Adipose tissue (tissue), 3 donors: Measurements from ENCODE around the gene BCAR1. TPM values are rescaled to one million over a fixed set of nuclear protein-coding genes. Genes with fewer than 3 reads are reported as not detected.
"Not testable (repeated sequence)": the region's sequence is repeated elsewhere in the genome, so short reads cannot be mapped to it uniquely, and the experiment has no call there.

Source experiments
- H3K27ac ChIP-seq: one replicate; pipeline ENCODE4 v1.5.1; 2013; ENCODE audit warnings: low read depth, low read length
- whole genome bisulfite sequencing, 3 donors: extraction: QIAGEN DNeasy Blood & Tissue Kit; methylation state at CpG; one replicate each; pipeline ENCODE4 v1.1.7; 2013; 5-methylcytosine and 5-hydroxymethylcytosine counted together
- polyA plus RNA-seq, 3 donors: library from polyadenylated mRNA; stranded (reverse); fragments of 200-250 nt; gene quantifications; one replicate each; pipeline ENCODE4 v1.2.3, GENCODE V29; 2013
- donor health status: healthy with polysubstance abuse.
- donor health status: Bipolar disorder and iron deficiency.
- donor health status: healthy.

The BCAR1 gene
- polyA plus RNA-seq, 3 donors = 28.6 to 64.0 (median 28.7) TPM

- WGBS, 3 donors = 84 to 88% (median 87%) methylated on average over 23 of the region's 23 CpGs
- no peak overlapping the region for H3K27ac ChIP-seq
These were observed 21.9 kb upstream of the BCAR1 start for GRCh38 chr16:75273054-75273925.

- 91 to 93% (median 93%) methylated on average over 10 of the region's 10 CpGs for WGBS, 3 donors
- H3K27ac ChIP-seq = not testable (repeated sequence)
These were observed 21.2 kb upstream of the BCAR1 start for GRCh38 chr16:75272629-75273028.

GRCh38 chr16:75272097-75272551, 20.7 kb upstream of the BCAR1 start:
- whole genome bisulfite sequencing, 3 donors = 35 to 60% (median 36%) methylated on average over 12 of the region's 12 CpGs
- H3K27ac ChIP-seq = no peak overlapping the region

GRCh38 chr16:75271441-75272096, 20.1 kb upstream of the BCAR1 start:
- no peak overlapping the region for H3K27ac ChIP-seq
- WGBS, 3 donors = 72 to 91% (median 89%) methylated on average over 6 of the region's 6 CpGs

GRCh38 chr16:75269358-75269757, 17.9 kb upstream of the BCAR1 start:
- not testable (repeated sequence) for H3K27ac ChIP-seq
- 32 to 82% (median 59%) methylated on average over 9 of the region's 9 CpGs for WGBS, 3 donors

- no peak overlapping the region for H3K27ac ChIP-seq
- WGBS, 3 donors = 44 to 75% (median 74%) methylated on average over 9 to 10 of the region's 10 CpGs
These were observed 16.3 kb upstream of the BCAR1 start for GRCh38 chr16:75267631-75268264.

GRCh38 chr16:75266738-75267630, 15.6 kb upstream of the BCAR1 start:
- no peak overlapping the region for H3K27ac ChIP-seq
- WGBS, 3 donors = 82 to 84% (median 83%) methylated on average over 24 to 27 of the region's 27 CpGs

- WGBS, 3 donors = 9 to 14% (median 10%) methylated on average over 32 to 62 of the region's 62 CpGs
- peak overlapping the region; percentile 88 for H3K27ac ChIP-seq
These were observed 14.7 kb upstream of the BCAR1 start for GRCh38 chr16:75265911-75266701.

GRCh38 chr16:75264999-75265910, 13.8 kb upstream of the BCAR1 start:
- WGBS, 3 donors = 1 to 2% (median 1%) methylated on average over 35 to 74 of the region's 74 CpGs
- H3K27ac ChIP-seq = peak overlapping the region; percentile 88

GRCh38 chr16:75264457-75264998, 13.1 kb upstream of the BCAR1 start:
- WGBS, 3 donors = 19 to 33% (median 31%) methylated on average over 14 of the region's 14 CpGs
- no peak overlapping the region for H3K27ac ChIP-seq

- H3K27ac ChIP-seq = peak overlapping the region; percentile 34
These were observed 12.6 kb upstream of the BCAR1 start for GRCh38 chr16:75263963-75264445.

GRCh38 chr16:75263291-75263962, 12.0 kb upstream of the BCAR1 start:
- WGBS, 3 donors = 61 to 73% (median 64%) methylated on average over 14 of the region's 14 CpGs
- peak overlapping the region; percentile 34 for H3K27ac ChIP-seq

More at GRCh38 chr16:75263963-75264445, 12.6 kb upstream of the BCAR1 start:
- 36 to 51% (median 39%) methylated on average over 8 of the region's 8 CpGs for WGBS, 3 donors

GRCh38 chr16:75262800-75263127, 11.3 kb upstream of the BCAR1 start:
- H3K27ac ChIP-seq = no peak overlapping the region
- 63 to 85% (median 77%) methylated on average over 5 of the region's 5 CpGs for WGBS, 3 donors

GRCh38 chr16:75262104-75262799, 10.8 kb upstream of the BCAR1 start:
- 59 to 72% (median 68%) methylated on average over 14 of the region's 14 CpGs for WGBS, 3 donors
- H3K27ac ChIP-seq = no peak overlapping the region

GRCh38 chr16:75261590-75262078, 10.2 kb upstream of the BCAR1 start:
- H3K27ac ChIP-seq = no peak overlapping the region
- WGBS, 3 donors = 90 to 97% (median 96%) methylated on average over 3 of the region's 3 CpGs
